Esophagus (tissue), 2 donors: ENCODE data around the gene ZSWIM4. TPM values are rescaled to one million over a fixed set of nuclear protein-coding genes. Genes with fewer than 3 reads are reported as not detected.
A peak's percentile ranks its signal among the peaks of the same experiment; 100 is the strongest.
"Not testable (repeated sequence)": the region's sequence is repeated elsewhere in the genome, so short reads cannot be mapped to it uniquely, and the experiment has no call there.

Experiments used
- H3K27ac ChIP-seq, 2 donors: one replicate each; pipeline ENCODE4 v1.5.1; 2013; ENCODE audit warnings: low read depth in 2 of 2, mild to moderate bottlenecking in 2 of 2, inconsistent platforms in 1 of 2, low read length in 1 of 2, moderate library complexity in 1 of 2
- H3K27me3 ChIP-seq, 2 donors: one replicate each; pipeline ENCODE4 v1.6.1; 2013; ENCODE audit warnings: low read length in 2 of 2, control low read depth in 1 of 2, mild to moderate bottlenecking in 1 of 2; ENCODE audit not compliant: insufficient read depth in 2 of 2, control insufficient read depth in 1 of 2
- H3K36me3 ChIP-seq, 2 donors: one replicate each; pipeline ENCODE4 v1.6.1; 2013; ENCODE audit warnings: low read length in 1 of 2; ENCODE audit not compliant: control insufficient read depth in 2 of 2, insufficient read depth in 2 of 2
- H3K4me1 ChIP-seq, 2 donors: one replicate each; pipeline ENCODE4 v1.6.1; 2013; ENCODE audit warnings: low read length in 1 of 2; ENCODE audit not compliant: control insufficient read depth in 2 of 2, insufficient read depth in 2 of 2
- H3K4me3 ChIP-seq, 2 donors: one replicate each; pipeline ENCODE4 v1.5.1; 2013; ENCODE audit warnings: low read length in 2 of 2, mild to moderate bottlenecking in 2 of 2, low read depth in 1 of 2, moderate library complexity in 1 of 2
- H3K9me3 ChIP-seq, 2 donors: one replicate each; pipeline ENCODE4 v1.6.1; 2013; ENCODE audit warnings: mild to moderate bottlenecking in 2 of 2, low read depth in 1 of 2, low read length in 1 of 2, moderate library complexity in 1 of 2; ENCODE audit not compliant: control insufficient read depth in 2 of 2, insufficient read depth in 1 of 2
- WGBS, 2 donors: extraction: QIAGEN DNeasy Blood & Tissue Kit; methylation state at CpG; one replicate each; pipeline ENCODE4 v1.1.7; 2013; 5-methylcytosine and 5-hydroxymethylcytosine counted together
- polyA plus RNA-seq, 2 donors: library from polyadenylated mRNA; stranded (reverse); fragments of 200-250 nt; gene quantifications; one replicate each; pipeline ENCODE4 v1.2.3, GENCODE V29; 2013
- donor health status: healthy with polysubstance abuse.
- donor health status: Bipolar disorder and iron deficiency.

The ZSWIM4 gene
- polyA plus RNA-seq, 2 donors = 10.1 to 17.0 TPM

GRCh38 chr19:13788991-13789390, 6.3 kb upstream of the ZSWIM4 start:
- WGBS, 2 donors = 40 to 47% methylated on average over 8 of the region's 8 CpGs

GRCh38 chr19:13790354-13790753, 4.9 kb upstream of the ZSWIM4 start:
- 74 to 76% methylated on average over 8 of the region's 8 CpGs for whole genome bisulfite sequencing, 2 donors
- no peaks in the 10 kb centered on the region for H3K9me3 ChIP-seq
- H3K36me3 ChIP-seq = no peaks in the 10 kb centered on the region
- no peak overlapping the region for H3K4me3 ChIP-seq
- peaks cover 0 to under 1% of the 10 kb centered on the region in 2 donors for H3K4me1 ChIP-seq
- H3K27ac ChIP-seq = peak overlapping the region in 1 of 2 donors; percentile 40
- no peaks in the 10 kb centered on the region for H3K27me3 ChIP-seq

More at GRCh38 chr19:13788991-13789390, 6.3 kb upstream of the ZSWIM4 start:
- peaks cover 0 to 4% of the 10 kb centered on the region in 2 donors for H3K4me1 ChIP-seq
- no peaks in the 10 kb centered on the region for H3K27me3 ChIP-seq
- no peak overlapping the region for H3K4me3 ChIP-seq
- H3K27ac ChIP-seq = peak overlapping the region; percentile 60 to 68
- no peaks in the 10 kb centered on the region for H3K36me3 ChIP-seq
- no peaks in the 10 kb centered on the region for H3K9me3 ChIP-seq

GRCh38 chr19:13793317-13793716, 1.9 kb upstream of the ZSWIM4 start:
- 84 to 86% methylated on average over 9 of the region's 9 CpGs for WGBS, 2 donors
- H3K4me3 ChIP-seq, H3K9me3 ChIP-seq, H3K36me3 ChIP-seq, H3K27me3 ChIP-seq: not testable (repeated sequence)
- H3K27ac ChIP-seq = peak overlapping the region in 1 of 2 donors; percentile 38
- H3K4me1 ChIP-seq = peaks cover 6 to 10% of the 10 kb centered on the region in 2 donors

GRCh38 chr19:13794398-13794756, 866 bp upstream of the ZSWIM4 start:
- no peaks in the 10 kb centered on the region for H3K27me3 ChIP-seq
- H3K9me3 ChIP-seq = no peaks in the 10 kb centered on the region
- peaks cover 6 to 10% of the 10 kb centered on the region in 2 donors for H3K4me1 ChIP-seq
- peak overlapping the region; percentile 72 to 83 for H3K4me3 ChIP-seq
- H3K27ac ChIP-seq = peak overlapping the region; percentile 93 to 95
- 2 to 7% methylated on average over 8 of the region's 8 CpGs for WGBS, 2 donors
- H3K36me3 ChIP-seq = no peaks in the 10 kb centered on the region

- 3 to 7% methylated on average over 23 to 42 of the region's 42 CpGs for WGBS, 2 donors
- no peaks in the 10 kb centered on the region for H3K9me3 ChIP-seq
- no peaks in the 10 kb centered on the region for H3K27me3 ChIP-seq
- peak overlapping the region; percentile 88 to 94 for H3K27ac ChIP-seq
- H3K4me3 ChIP-seq = peak overlapping the region; percentile 57 to 83
- peaks cover 6 to 10% of the 10 kb centered on the region in 2 donors for H3K4me1 ChIP-seq
- H3K36me3 ChIP-seq = no peaks in the 10 kb centered on the region
Measured at GRCh38 chr19:13795595-13796300, 505 bp downstream of the ZSWIM4 start.

- 9 to 12% methylated on average over 12 of the region's 12 CpGs for WGBS, 2 donors
- peak overlapping the region; percentile 57 to 83 for H3K4me3 ChIP-seq
- peak overlapping the region; percentile 88 to 94 for H3K27ac ChIP-seq
- H3K9me3 ChIP-seq = no peaks in the 10 kb centered on the region
- H3K27me3 ChIP-seq = no peaks in the 10 kb centered on the region
- peaks cover 6 to 12% of the 10 kb centered on the region in 2 donors for H3K4me1 ChIP-seq
- peaks cover 0 to 3% of the 10 kb centered on the region in 2 donors for H3K36me3 ChIP-seq
Measured at GRCh38 chr19:13796301-13797057, 1.2 kb downstream of the ZSWIM4 start.

- no peaks in the 10 kb centered on the region for H3K9me3 ChIP-seq
- H3K27ac ChIP-seq = peak overlapping the region; percentile 88 to 94
- peak overlapping the region; percentile 57 to 83 for H3K4me3 ChIP-seq
- H3K4me1 ChIP-seq = peaks cover 6 to 12% of the 10 kb centered on the region in 2 donors
- peaks cover 0 to 3% of the 10 kb centered on the region in 2 donors for H3K36me3 ChIP-seq
- H3K27me3 ChIP-seq = no peaks in the 10 kb centered on the region
- WGBS, 2 donors = 45 to 55% methylated on average over 4 of the region's 4 CpGs
Measured at GRCh38 chr19:13797058-13797440, 1.8 kb downstream of the ZSWIM4 start.

- 32 to 54% methylated on average over 7 of the region's 7 CpGs for WGBS, 2 donors
- Histone ChIP-seq H3K27ac (peak overlapping the region; percentile 18 to 68), H3K4me1 (peaks cover 6 to 15% of the 10 kb centered on the region in 2 donors), H3K4me3 (no peak overlapping the region), H3K27me3 (no peaks in the 10 kb centered on the region), H3K9me3 (no peaks in the 10 kb centered on the region), H3K36me3 (peaks cover 0 to 3% of the 10 kb centered on the region in 2 donors)
Measured at GRCh38 chr19:13797870-13798269, 2.6 kb downstream of the ZSWIM4 start.

GRCh38 chr19:13799669-13800068, 4.4 kb downstream of the ZSWIM4 start:
- WGBS, 2 donors = 92% methylated on average over 22 of the region's 22 CpGs
- Histone ChIP-seq H3K4me1 (peaks cover 6 to 16% of the 10 kb centered on the region in 2 donors), H3K4me3 (no peak overlapping the region)

More at GRCh38 chr19:13799669-13800068, 4.4 kb downstream of the ZSWIM4 start:
- H3K27ac ChIP-seq = no peak overlapping the region
- H3K9me3 ChIP-seq = no peaks in the 10 kb centered on the region
- H3K36me3 ChIP-seq = peaks cover 0 to 3% of the 10 kb centered on the region in 2 donors
- H3K27me3 ChIP-seq = no peaks in the 10 kb centered on the region
